Right renal cortex interstitium (tissue), 3 donors: ENCODE results near the gene SUMF1. TPM values are rescaled to one million over a fixed set of nuclear protein-coding genes. Genes with fewer than 3 reads are reported as not detected.
"Not testable (repeated sequence)": the region's sequence is repeated elsewhere in the genome, so short reads cannot be mapped to it uniquely, and the experiment has no call there.

Experiments
- DNase-seq, 3 donors: peaks; one replicate each; pipeline ENCODE4 v3.0.0-alpha.2; 2013; ENCODE audit warnings: low read depth in 3 of 3, low spot score in 2 of 3
- polyA plus RNA-seq, 3 donors: library from polyadenylated mRNA; unstranded; fragments of 120-200 nt; gene quantifications; one replicate each; pipeline ENCODE4 v1.2.1, GENCODE V29; 2013; ENCODE audit not compliant: insufficient read length in 3 of 3

SUMF1 gene
- polyA plus RNA-seq, 3 donors, result 46.1 to 50.8 (median 50.0) TPM

GRCh38 chr3:4462369-4463040 is 4.6 kb downstream of the SUMF1 start:
- DNase-seq, result no peak

- DNase-seq, result no peak
Observed at GRCh38 chr3:4461468-4462090, 5.5 kb downstream of the SUMF1 start.

DNA sequence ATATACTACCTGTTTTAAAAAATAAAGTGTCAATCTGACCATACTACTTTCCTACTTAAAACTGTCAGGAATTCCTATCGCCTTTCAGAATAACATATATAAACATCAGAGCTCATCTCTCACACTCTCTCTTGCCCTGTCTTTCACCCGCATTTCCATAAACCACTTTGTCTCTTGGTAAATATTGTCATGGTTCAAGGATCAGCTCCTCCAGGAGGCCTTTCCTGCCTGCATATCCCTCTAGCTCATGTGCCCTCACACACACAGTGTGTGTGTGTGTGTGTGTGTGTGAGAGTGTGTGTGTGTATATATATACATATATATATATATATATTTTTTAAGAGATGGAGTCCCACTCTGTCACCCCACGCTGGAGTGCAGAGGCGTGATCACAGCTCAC is 6.7 kb downstream of the SUMF1 start:
- DNase-seq, result no peak

DNA sequence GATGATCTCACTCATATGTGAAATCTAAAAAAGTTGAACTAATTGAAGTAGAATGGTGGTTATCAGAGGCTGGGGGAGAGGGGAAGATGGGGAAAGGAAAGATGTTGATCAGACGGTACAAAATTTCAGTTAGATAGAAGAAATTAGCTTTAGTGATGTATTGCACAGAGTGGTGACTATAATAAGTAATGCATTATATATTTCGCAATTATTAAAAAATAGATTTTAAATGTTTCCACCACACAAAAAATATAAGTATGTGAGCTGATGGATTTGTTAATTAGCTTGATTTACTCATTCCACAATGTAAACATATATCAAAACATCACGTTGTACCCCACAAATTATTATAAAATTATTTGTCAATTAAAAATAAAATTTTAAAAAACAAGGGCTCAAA is 8.1 kb downstream of the SUMF1 start:
- DNase-seq, result no peak

GRCh38 chr3:4456780-4457179 is 10.3 kb downstream of the SUMF1 start:
- not testable (repeated sequence) for DNase-seq

- no peak for DNase-seq
Observed at GRCh38 chr3:4454142-4454541, 12.9 kb downstream of the SUMF1 start.

- DNase-seq, result no peak
Observed at GRCh38 chr3:4449043-4449805, 17.8 kb downstream of the SUMF1 start.

DNA sequence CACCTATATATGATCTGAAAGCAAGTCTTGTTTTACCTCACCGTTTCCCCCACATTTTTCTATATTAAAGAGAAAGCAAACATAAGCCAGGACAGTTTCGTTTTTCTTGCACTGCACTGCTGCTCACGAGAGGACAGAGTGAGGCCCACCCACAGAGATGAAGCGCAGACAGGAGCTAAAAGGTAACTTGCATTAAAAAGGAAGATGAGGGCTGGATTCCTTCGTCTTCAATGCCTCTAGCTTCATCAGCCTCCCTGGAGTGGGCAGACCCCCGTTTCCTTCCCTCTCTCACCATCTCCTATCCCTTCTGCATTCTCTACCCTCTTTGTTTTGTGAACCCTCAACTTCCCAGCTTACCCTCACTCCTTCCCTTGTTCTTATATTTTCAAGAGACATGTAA is 18.9 kb downstream of the SUMF1 start:
- no peak for DNase-seq

DNA sequence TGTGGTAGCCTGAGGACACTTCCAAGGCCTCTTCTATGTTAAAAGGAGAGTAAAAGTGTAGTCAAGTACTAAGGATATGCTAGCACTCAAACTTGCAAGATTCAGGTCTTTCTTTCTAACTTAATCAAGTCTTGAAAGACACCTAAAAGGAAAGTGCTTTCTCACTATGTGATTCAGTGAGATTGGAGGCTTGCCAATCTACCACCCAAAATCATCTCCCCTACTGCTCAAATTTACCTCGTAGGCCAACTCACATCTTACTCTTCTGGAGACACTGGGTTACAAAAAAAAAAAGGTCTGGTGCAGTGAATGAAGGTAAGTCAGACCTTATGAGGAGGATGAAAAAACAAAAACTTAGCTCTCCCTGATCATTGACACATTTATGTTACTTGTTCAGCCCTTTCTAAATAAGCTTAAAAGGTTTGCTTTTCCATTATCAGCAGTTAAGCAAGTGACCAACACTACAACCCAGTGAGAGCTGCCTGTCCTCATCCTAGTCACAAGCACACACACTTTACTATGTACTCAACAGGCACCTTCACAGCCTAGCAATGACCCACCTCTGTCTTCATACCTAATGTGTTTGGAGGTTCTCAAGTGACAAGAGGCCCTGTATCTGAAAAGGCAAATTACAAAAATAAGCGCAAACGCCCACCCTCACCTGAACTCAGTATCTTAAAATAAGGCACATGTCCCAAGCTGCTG is 19.6 kb downstream of the SUMF1 start:
- no peak for DNase-seq

GRCh38 chr3:4440951-4441350 is 26.1 kb downstream of the SUMF1 start:
- DNase-seq, result no peak

DNA sequence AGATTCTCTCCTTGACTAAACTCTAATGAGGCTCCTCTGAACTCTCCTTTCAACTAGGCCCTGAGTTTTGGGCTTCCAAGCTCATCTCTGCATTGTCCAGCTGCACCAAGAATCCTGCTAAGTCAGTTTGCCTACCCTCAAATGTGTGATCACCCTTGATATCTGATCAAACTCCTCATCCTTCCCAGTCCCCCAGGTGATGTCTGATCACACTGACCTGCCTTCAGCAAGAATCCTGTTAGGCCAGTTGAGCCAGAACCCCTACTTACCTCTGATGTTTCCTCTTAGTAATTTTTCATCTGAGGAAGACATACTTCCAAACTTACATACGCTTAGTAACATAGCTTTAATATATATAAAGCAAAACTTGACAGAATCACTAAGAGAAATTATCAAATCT is 28.8 kb downstream of the SUMF1 start:
- no peak for DNase-seq

GRCh38 chr3:4432259-4432658 is 34.8 kb downstream of the SUMF1 start:
- no peak for DNase-seq

DNA sequence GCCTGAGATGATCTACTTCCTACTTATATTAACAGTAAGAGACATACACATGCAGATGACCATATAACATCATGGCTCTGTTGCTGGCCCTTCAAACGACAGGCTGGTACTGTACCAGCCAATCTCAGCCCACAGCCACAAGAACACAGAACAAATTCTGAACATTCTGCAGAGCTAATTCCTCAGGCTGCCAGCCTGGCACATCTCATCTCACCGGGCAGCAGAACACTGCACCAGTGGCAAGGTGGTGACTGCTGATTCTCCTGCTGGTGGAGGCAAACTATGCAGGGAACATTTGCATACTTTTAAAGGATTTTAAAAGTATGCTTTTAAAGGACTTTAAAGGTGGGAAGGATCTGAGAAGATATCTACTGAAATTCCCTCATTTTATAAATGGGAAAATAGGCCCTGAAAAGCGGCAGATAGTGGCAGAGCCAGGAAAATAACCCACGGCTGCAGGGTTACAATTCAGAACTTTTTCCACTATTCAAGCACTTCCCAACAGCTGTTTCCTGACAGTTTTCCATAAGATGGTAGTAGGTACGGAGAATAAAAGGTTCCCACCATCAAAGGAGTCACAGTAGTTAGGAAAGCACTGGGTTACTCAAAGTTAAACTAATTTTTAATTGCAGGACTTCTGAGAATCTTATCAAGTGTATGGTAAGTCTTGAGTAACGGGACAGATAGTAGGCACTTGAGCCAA is 37.3 kb downstream of the SUMF1 start:
- no peak for DNase-seq

DNA sequence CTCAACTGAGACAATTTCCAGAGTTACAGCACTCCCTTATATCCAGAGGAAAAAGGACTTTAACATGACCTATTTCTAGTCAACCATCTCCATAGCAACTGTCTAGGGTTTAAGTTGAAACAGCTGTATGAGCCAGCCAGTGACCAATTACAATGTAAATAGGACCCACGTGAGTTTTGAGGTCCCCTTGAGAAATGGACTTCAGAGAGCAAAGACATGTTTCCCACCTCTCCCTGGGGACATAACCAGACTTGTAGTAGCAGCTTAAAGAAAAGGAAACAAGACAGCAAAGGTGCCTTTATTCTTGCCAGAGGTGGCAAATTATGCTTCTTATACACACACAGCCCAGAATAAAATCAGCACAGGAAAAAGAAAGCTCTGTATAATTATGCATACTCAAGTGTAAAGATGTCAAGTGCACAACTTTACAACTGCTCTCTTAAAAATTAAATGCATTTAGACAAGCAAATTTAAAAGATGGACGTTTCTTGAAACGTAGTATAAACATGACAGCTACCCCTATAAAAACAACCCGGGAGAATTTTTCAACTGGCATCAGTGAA is 40.2 kb downstream of the SUMF1 start:
- DNase-seq, result peak; percentile 64 to 70 (median 65)

GRCh38 chr3:4426261-4426781 is 40.7 kb downstream of the SUMF1 start:
- no peak for DNase-seq

DNA sequence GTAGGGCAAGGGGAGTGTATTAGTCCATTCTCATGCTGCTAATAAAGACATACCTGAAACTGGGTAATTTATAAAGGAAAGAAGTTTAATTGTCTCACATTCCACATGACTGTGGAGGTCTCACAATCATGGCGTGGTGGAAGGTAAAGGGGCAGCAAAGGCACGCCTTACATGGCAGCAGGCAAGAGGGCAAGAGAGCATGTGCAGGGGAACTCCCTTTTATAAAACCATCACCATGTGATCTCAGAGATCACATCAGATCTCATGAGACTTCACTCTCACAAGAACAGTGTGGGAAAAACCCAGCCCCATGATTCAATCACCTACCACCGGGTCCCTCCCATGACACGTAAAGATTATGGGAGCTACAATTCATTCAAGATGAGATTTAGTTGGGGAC is 41.4 kb downstream of the SUMF1 start:
- DNase-seq, result no peak

DNA sequence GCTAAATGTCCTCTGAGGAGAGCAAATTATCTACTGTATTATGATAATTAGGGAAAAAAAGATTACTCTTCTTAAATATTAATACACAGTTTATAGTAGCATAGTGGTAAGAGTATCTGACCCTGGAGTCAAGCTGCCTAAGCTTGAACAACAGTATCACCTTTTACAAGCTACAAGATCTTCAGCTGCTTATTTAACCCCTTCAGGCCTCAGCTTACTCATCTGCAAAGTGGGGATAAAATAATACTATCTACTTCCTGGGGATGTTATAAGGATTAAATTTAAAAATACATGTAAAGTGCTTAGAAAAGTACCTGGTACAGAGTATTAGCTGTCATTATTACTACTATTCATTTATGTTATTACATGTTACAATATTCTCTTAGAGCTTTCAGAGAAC is 42.0 kb downstream of the SUMF1 start:
- no peak for DNase-seq

DNA sequence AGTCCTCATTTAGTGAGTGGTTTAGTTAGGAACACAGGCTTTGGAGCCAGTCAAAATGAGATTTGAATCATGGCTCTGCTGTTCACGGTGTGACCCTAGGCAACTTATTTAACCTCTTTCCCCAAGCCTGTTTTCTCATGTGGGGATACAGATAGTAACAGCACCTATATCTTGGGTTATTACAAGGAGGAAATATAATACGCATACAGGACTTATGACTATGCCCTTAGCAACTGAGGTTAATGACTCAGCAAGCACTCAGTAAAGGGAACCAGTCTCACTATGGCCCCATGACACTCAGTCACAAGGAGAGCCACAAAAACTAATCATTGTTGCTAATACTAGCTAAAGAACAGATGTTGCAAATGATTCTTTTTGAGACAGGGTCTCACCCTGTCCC is 45.9 kb downstream of the SUMF1 start:
- DNase-seq, result no peak

GRCh38 chr3:4419920-4420319 is 47.1 kb downstream of the SUMF1 start:
- DNase-seq, result no peak

- no peak for DNase-seq
Observed at GRCh38 chr3:4419386-4419785, 47.7 kb downstream of the SUMF1 start.
